Urinary bladder (tissue), 2 donors: ENCODE results near the gene CNIH2. TPM values are rescaled to one million over a fixed set of nuclear protein-coding genes. Genes with fewer than 3 reads are reported as not detected.

Experiments
- polyA plus RNA-seq: library from polyadenylated mRNA; stranded (reverse); fragments of 200-250 nt; gene quantifications from one replicate; pipeline ENCODE4 v1.2.3, GENCODE V29; 2013
- total RNA-seq: library from RNA; depleted of rRNA; stranded (reverse); fragments of >200 nt; gene quantifications from one replicate; pipeline ENCODE4 v1.2.3, GENCODE V29; 2014
- donor health status: healthy.

The CNIH2 gene
- total and polyA plus RNA-seq, 2 donors, result 0.24 to 1.1 TPM

Other genes with a start within 250 kb of the CNIH2 start
- gene GAL3ST3, start 229.0 kb upstream of the CNIH2 start, total RNA-seq, result 0.42 TPM
- gene GAL3ST3, start 229.0 kb upstream of the CNIH2 start, polyA plus RNA-seq, result not detected
- 77.2 TPM for gene SF3B2, start 225.8 kb upstream of the CNIH2 start, total RNA-seq
- gene SF3B2, start 225.8 kb upstream of the CNIH2 start, polyA plus RNA-seq, result 142 TPM
- 42.3 TPM for gene PACS1, start 207.9 kb upstream of the CNIH2 start, total RNA-seq
- gene PACS1, start 207.9 kb upstream of the CNIH2 start, polyA plus RNA-seq, result 41.3 TPM
- gene KLC2, start 20.5 kb upstream of the CNIH2 start, total RNA-seq, result 9.5 TPM
- 39.2 TPM for gene KLC2, start 20.5 kb upstream of the CNIH2 start, polyA plus RNA-seq
- 34.3 TPM for gene RAB1B, start 9.5 kb upstream of the CNIH2 start, total RNA-seq
- gene RAB1B, start 9.5 kb upstream of the CNIH2 start, polyA plus RNA-seq, result 190 TPM
- gene YIF1A, start 11.0 kb downstream of the CNIH2 start, total RNA-seq, result 62.0 TPM
- 84.7 TPM for gene YIF1A, start 11.0 kb downstream of the CNIH2 start, polyA plus RNA-seq
- 0.32 TPM for gene TMEM151A, start 13.7 kb downstream of the CNIH2 start, total RNA-seq
- 0.15 TPM for gene TMEM151A, start 13.7 kb downstream of the CNIH2 start, polyA plus RNA-seq
- gene CD248, start 38.9 kb downstream of the CNIH2 start, total RNA-seq, result 28.7 TPM
- gene CD248, start 38.9 kb downstream of the CNIH2 start, polyA plus RNA-seq, result 66.5 TPM
- gene RIN1, start 58.3 kb downstream of the CNIH2 start, total RNA-seq, result 2.9 TPM
- gene RIN1, start 58.3 kb downstream of the CNIH2 start, polyA plus RNA-seq, result 8.4 TPM
- 13.6 TPM for gene BRMS1, start 66.9 kb downstream of the CNIH2 start, total RNA-seq
- gene BRMS1, start 66.9 kb downstream of the CNIH2 start, polyA plus RNA-seq, result 37.3 TPM
- gene B4GAT1, start 69.5 kb downstream of the CNIH2 start, total RNA-seq, result 22.8 TPM
- 50.4 TPM for gene B4GAT1, start 69.5 kb downstream of the CNIH2 start, polyA plus RNA-seq
- 1.1 TPM for gene SLC29A2, start 93.6 kb downstream of the CNIH2 start, total RNA-seq
- 2.1 TPM for gene SLC29A2, start 93.6 kb downstream of the CNIH2 start, polyA plus RNA-seq
- gene NPAS4, start 142.9 kb downstream of the CNIH2 start, total RNA-seq, result 1.6 TPM
- gene NPAS4, start 142.9 kb downstream of the CNIH2 start, polyA plus RNA-seq, result 2.4 TPM
- gene MRPL11, start 160.7 kb downstream of the CNIH2 start, total RNA-seq, result 32.9 TPM
- 54.9 TPM for gene MRPL11, start 160.7 kb downstream of the CNIH2 start, polyA plus RNA-seq
- 7.6 TPM for gene PELI3, start 188.7 kb downstream of the CNIH2 start, total RNA-seq
- gene PELI3, start 188.7 kb downstream of the CNIH2 start, polyA plus RNA-seq, result 22.5 TPM
- gene DPP3, start 202.3 kb downstream of the CNIH2 start, total RNA-seq, result 16.9 TPM
- gene DPP3, start 202.3 kb downstream of the CNIH2 start, polyA plus RNA-seq, result 26.8 TPM
- gene BBS1, start 232.5 kb downstream of the CNIH2 start, total RNA-seq, result 40.4 TPM
- gene BBS1, start 232.5 kb downstream of the CNIH2 start, polyA plus RNA-seq, result 33.3 TPM